Breast epithelium (tissue), 3 donors: ENCODE data around the gene SHTN1.

Experiments used
- CTCF ChIP-seq, 3 donors: fragments of 450-650 bp; IDR thresholded peaks; one replicate each; pipeline ENCODE4 v1.5.1; 2016 to 2017; ENCODE audit warnings: antibody characterized with exemption in 3 of 3, mild to moderate bottlenecking in 3 of 3, moderate library complexity in 3 of 3
- POLR2A ChIP-seq: fragments of 450-650 bp; IDR thresholded peaks from one replicate; pipeline ENCODE4 v1.6.1; 2016; ENCODE audit warnings: antibody characterized with exemption, mild to moderate bottlenecking, moderate library complexity

GRCh38 chr10:116952729-116953128, 52.3 kb downstream of the SHTN1 start:
- TF ChIP-seq CTCF (IDR thresholded peaks at IDR 0.05) (no peak), POLR2A (no peak)
